Endothelial cell of umbilical vein (primary cell): Measurements from ENCODE around the gene SH3RF1. TPM values are rescaled to one million over a fixed set of nuclear protein-coding genes. Genes with fewer than 3 reads are reported as not detected.

Source experiments
- BruUV-seq: library from RNA; stranded (reverse); fragments of 400-500 nt; replicated peaks from 2 replicates; lab custom pipeline; 2021; lab: Mats Ljungman, UMichigan
- CTCF ChIA-PET: fragments of 300-600, 350-600 bp; sonication (Branson Sonifier 250); formaldehyde crosslinking; loops from one replicate; lab custom pipeline; 2021; ENCODE audit warnings: antibody characterized with exemption, inconsistent platforms; lab: Charles Lee
- POLR2A ChIA-PET: fragments of 300-600, 350-600 bp; sonication (Branson Sonifier 250); formaldehyde crosslinking; loops from one replicate; lab custom pipeline; 2021; ENCODE audit warnings: antibody characterized with exemption, inconsistent platforms; lab: Charles Lee
- DNase-seq: peaks from one replicate; pipeline ENCODE4 v3.0.0-alpha.2; 2011; ENCODE audit warnings: low read depth, low spot score
- FAIRE-seq: peaks from 2 replicates; lab custom pipeline; 2011; peaks lifted over from hg19 to GRCh38; lab: Jason Lieb, UNC
- H2AFZ ChIP-seq: 2 replicates; pipeline ENCODE4 v1.6.0; 2012; ENCODE audit warnings: low read depth, low read length, control low read depth, inconsistent platforms
- H3K27ac ChIP-seq: 2 replicates; pipeline ENCODE4 v1.5.1; 2011; ENCODE audit warnings: low read depth, mild to moderate bottlenecking, control low read depth, low read length, moderate library complexity; ENCODE audit not compliant: insufficient read depth
- H3K27me3 ChIP-seq, 2 experiments: 2 replicates each; pipeline versions ENCODE4 v1.6.0 to v1.6.1; 2011; ENCODE audit warnings: low read length in 2 of 2, mixed read lengths in 1 of 2; ENCODE audit not compliant: control insufficient read depth in 2 of 2, insufficient read depth in 2 of 2
- H3K36me3 ChIP-seq, 2 experiments: 2 replicates in 1 of 2; 3 replicates in 1 of 2; pipeline ENCODE4 v1.5.1; 2011; ENCODE audit warnings: low read length in 2 of 2, mild to moderate bottlenecking in 1 of 2, moderate library complexity in 1 of 2; ENCODE audit not compliant: control insufficient read depth in 2 of 2, insufficient read depth in 2 of 2; ENCODE audit errors: extremely low read depth in 1 of 2
- H3K4me1 ChIP-seq: 3 replicates; pipeline ENCODE4 v1.5.1; 2011; ENCODE audit warnings: mild to moderate bottlenecking, low read length; ENCODE audit not compliant: control insufficient read depth, insufficient read depth; ENCODE audit errors: extremely low read depth
- H3K4me2 ChIP-seq: 2 replicates; pipeline ENCODE4 v1.6.1; 2011; ENCODE audit warnings: low read length, control low read depth, mixed read lengths; ENCODE audit not compliant: insufficient read depth
- H3K4me3 ChIP-seq, 3 experiments: fragments of 200-600 bp in 1 of 3; sonication (generic), shearing (Covaris generic) in 1 of 3; replicated peaks in 1 of 3; 2 replicates each; pipeline ENCODE4 v1.5.1; 2011 to 2016; ENCODE audit warnings: control low read depth in 3 of 3, low read length in 3 of 3, mild to moderate bottlenecking in 2 of 3, inconsistent platforms in 1 of 3, low read depth in 1 of 3, moderate library complexity in 1 of 3; ENCODE audit not compliant: insufficient read depth in 1 of 3
- H3K79me2 ChIP-seq: 2 replicates; pipeline ENCODE4 v1.6.0; 2012; ENCODE audit warnings: low read length, inconsistent platforms; ENCODE audit not compliant: control insufficient read depth, insufficient read depth
- H3K9ac ChIP-seq: replicated peaks from 2 replicates; pipeline ENCODE3; 2011; ENCODE audit warnings: low read length, control low read depth; ENCODE audit not compliant: insufficient read depth; ENCODE audit errors: extremely low read depth
- H3K9me1 ChIP-seq: replicated peaks from 3 replicates; pipeline ENCODE4 v1.6.0; 2011; ENCODE audit warnings: mild to moderate bottlenecking, low read length; ENCODE audit not compliant: control insufficient read depth, insufficient read depth; ENCODE audit errors: extremely low read depth
- H3K9me3 ChIP-seq: replicated peaks from 2 replicates; pipeline ENCODE4 v1.5.1; 2012; ENCODE audit warnings: low read length, inconsistent platforms; ENCODE audit not compliant: control insufficient read depth, insufficient read depth
- H4K20me1 ChIP-seq: replicated peaks from 2 replicates; pipeline ENCODE3; 2011; ENCODE audit warnings: mild to moderate bottlenecking, low read length; ENCODE audit not compliant: control insufficient read depth, insufficient read depth; ENCODE audit errors: extremely low read depth
- EZH2 ChIP-seq: IDR thresholded peaks from 2 replicates; pipeline ENCODE4 v1.6.1; 2012; ENCODE audit warnings: borderline replicate concordance, low read depth, mild to moderate bottlenecking, moderate library complexity, low read length, inconsistent platforms; ENCODE audit not compliant: severe bottlenecking
- FOS ChIP-seq: IDR thresholded peaks from 2 replicates; pipeline ENCODE4 v1.6.1; 2011; ENCODE audit warnings: mild to moderate bottlenecking, low read length, moderate library complexity, borderline replicate concordance; ENCODE audit not compliant: insufficient read depth
- GATA2 ChIP-seq: IDR thresholded peaks from 2 replicates; pipeline ENCODE4 v1.7.0; 2011; ENCODE audit warnings: low read depth, mild to moderate bottlenecking, moderate library complexity, mixed read lengths, low read length; ENCODE audit not compliant: insufficient read length, insufficient read depth
- JUN ChIP-seq: IDR thresholded peaks from 2 replicates; pipeline ENCODE4 v1.6.1; 2011; ENCODE audit warnings: borderline replicate concordance, low read depth; ENCODE audit not compliant: insufficient read length, insufficient read depth
- MYC ChIP-seq: IDR thresholded peaks from one replicate; pipeline ENCODE4 v1.6.1; 2011; ENCODE audit warnings: mild to moderate bottlenecking, low read depth, low read length
- POLR2A ChIP-seq: IDR thresholded peaks from 2 replicates; pipeline ENCODE4 v1.6.1; 2012; ENCODE audit warnings: low read depth, mild to moderate bottlenecking, control low read depth, low read length
- POLR2AphosphoS5 ChIP-seq: IDR thresholded peaks from 2 replicates; pipeline ENCODE4 v1.6.1; 2012; ENCODE audit warnings: low read depth, mild to moderate bottlenecking, control low read depth, low read length, moderate library complexity; ENCODE audit not compliant: insufficient read depth
- dilution Hi-C: fragments of 300-500 bp; cut with MboI; formaldehyde crosslinking; loops from one replicate; pipeline ENCODE4 v1.15.0; 2019; ENCODE audit warnings: low sequenced_read_pairs; ENCODE audit not compliant: extremely low pct_ligation_motif_present
- intact Hi-C: fragments of 100-400 bp; cut with micrococcal nuclease; formaldehyde crosslinking; loops from one replicate; pipeline ENCODE4 v1.10.0; 2022
- polyA plus RNA-seq, 4 experiments: library from polyadenylated mRNA; depleted of rRNA in 3 of 4; stranded (reverse) in 3 of 4; unstranded in 1 of 4; fragments of >200 nt; gene quantifications; 2 replicates each; pipeline versions ENCODE4 v1.2.1 to v1.2.3, GENCODE V29; 2011 to 2012; ENCODE audit warnings: missing spikeins in 1 of 4
- total RNA-seq: library from RNA; stranded (reverse); gene quantifications from 2 replicates; pipeline ENCODE4 v1.2.3, GENCODE V29; 2021
- TF ChIP-seq, protein P1 (sequence below), 2 donors: IDR thresholded peaks; 1 replicate in 1 of 2; 2 replicates in 1 of 2; pipeline ENCODE4 v1.5.1; 2011; ENCODE audit warnings: low read length in 2 of 2, mild to moderate bottlenecking in 2 of 2, moderate library complexity in 2 of 2, control low read depth in 1 of 2, inconsistent platforms in 1 of 2, low read depth in 1 of 2; ENCODE audit not compliant: insufficient read depth in 1 of 2; ENCODE audit errors: extremely low read depth in 1 of 2
- TF ChIP-seq, protein P2 (sequence below): IDR thresholded peaks from 2 replicates; pipeline ENCODE4 v1.6.1; 2011; ENCODE audit not compliant: insufficient read depth, insufficient read length

The SH3RF1 gene
- total and polyA plus RNA-seq, 2 donors (not counting 3 experiments of a cell fraction or from before 2014, with no cell fraction given), result 16.2 to 24.9 TPM

DNA sequence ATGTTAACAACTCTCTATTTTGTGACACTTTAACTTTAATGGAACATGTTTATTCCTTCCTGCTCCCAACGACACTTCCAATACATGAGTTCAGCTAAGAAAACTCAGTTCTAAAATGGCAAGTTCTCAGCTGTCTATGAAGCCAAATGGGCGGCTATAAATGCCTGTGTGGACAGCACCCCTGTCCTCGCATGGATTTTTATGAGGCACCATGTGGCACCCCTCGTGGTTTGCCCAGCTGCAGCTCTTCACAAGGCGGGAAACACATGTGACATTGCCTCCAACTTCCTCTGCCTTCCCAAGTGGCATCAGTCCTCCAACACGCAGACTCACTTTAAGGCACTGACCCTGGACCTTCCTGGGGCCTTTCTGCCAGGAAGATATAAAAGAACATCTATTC is 48.0 kb downstream of the SH3RF1 start:
- dilution Hi-C loops, result no loop called here
- ChIA-PET POLR2A (no interaction called here), CTCF (no interaction called here)
- Histone ChIP-seq H3K4me3 (no peak overlapping the region), H3K79me2 (peaks cover 76% of the 10 kb centered on the region), H3K4me2 (no peak overlapping the region), H3K36me3 (no peaks in the 10 kb centered on the region), H3K27me3 (no peaks in the 10 kb centered on the region), H3K9me1 (no peaks in the 10 kb centered on the region), H4K20me1 (no peaks in the 10 kb centered on the region), H3K9ac (no peak overlapping the region), H3K27ac (no peak overlapping the region), H2AFZ (no peak overlapping the region), H3K9me3 (no peaks in the 10 kb centered on the region), H3K4me1 (peaks cover 29% of the 10 kb centered on the region)
- intact Hi-C loops, result no loop called here
- no TSS peak for BruUV-seq
- no peak for FAIRE-seq
- TF ChIP-seq POLR2AphosphoS5 (no peak), POLR2A (no peak), MYC (no peak), EZH2 (no peak), FOS (no peak), GATA2 (no peak), JUN (no peak)
- TF ChIP-seq, protein P1, sequence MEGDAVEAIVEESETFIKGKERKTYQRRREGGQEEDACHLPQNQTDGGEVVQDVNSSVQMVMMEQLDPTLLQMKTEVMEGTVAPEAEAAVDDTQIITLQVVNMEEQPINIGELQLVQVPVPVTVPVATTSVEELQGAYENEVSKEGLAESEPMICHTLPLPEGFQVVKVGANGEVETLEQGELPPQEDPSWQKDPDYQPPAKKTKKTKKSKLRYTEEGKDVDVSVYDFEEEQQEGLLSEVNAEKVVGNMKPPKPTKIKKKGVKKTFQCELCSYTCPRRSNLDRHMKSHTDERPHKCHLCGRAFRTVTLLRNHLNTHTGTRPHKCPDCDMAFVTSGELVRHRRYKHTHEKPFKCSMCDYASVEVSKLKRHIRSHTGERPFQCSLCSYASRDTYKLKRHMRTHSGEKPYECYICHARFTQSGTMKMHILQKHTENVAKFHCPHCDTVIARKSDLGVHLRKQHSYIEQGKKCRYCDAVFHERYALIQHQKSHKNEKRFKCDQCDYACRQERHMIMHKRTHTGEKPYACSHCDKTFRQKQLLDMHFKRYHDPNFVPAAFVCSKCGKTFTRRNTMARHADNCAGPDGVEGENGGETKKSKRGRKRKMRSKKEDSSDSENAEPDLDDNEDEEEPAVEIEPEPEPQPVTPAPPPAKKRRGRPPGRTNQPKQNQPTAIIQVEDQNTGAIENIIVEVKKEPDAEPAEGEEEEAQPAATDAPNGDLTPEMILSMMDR (IDR thresholded peaks at IDR 0.05; ENCODE audit: extremely low read depth in 1 of 2, insufficient read depth in 1 of 2, low read depth in 1 of 2, low read length in 2 of 2), result no peak
- TF ChIP-seq, protein P2, sequence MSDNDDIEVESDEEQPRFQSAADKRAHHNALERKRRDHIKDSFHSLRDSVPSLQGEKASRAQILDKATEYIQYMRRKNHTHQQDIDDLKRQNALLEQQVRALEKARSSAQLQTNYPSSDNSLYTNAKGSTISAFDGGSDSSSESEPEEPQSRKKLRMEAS, result no peak
- DNase-seq, result no peak
